Measurements from ENCODE around the gene ARMC8.

Gene ARMC8

DNA sequence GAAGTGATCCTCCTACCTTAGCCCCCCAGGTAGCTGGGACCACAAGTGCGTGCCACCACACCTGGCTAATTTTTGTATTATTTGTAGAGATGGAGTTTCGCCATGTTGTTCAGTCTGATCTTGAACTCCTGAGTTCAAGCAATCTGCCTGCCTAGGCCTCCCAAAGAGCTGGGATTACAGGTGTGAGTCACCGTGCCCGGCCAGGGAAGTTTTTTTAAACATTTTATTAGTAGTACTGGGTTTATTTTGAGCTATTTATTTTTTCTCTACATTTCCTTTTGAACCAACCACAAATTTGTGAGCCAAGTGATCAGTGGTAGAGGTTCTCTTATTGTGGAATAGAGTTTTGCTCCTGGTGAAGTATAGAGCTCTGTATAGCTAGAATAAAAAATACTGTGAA lies 33.7 kb downstream of the ARMC8 start:
- in situ Hi-C loops (cut with MboI; ENCODE audit: low sequenced_read_pairs, unreplicated experiment), result no loop called here
- DNase-seq (ENCODE audit: low spot score), result no peak
- TF ChIP-seq, protein P1, sequence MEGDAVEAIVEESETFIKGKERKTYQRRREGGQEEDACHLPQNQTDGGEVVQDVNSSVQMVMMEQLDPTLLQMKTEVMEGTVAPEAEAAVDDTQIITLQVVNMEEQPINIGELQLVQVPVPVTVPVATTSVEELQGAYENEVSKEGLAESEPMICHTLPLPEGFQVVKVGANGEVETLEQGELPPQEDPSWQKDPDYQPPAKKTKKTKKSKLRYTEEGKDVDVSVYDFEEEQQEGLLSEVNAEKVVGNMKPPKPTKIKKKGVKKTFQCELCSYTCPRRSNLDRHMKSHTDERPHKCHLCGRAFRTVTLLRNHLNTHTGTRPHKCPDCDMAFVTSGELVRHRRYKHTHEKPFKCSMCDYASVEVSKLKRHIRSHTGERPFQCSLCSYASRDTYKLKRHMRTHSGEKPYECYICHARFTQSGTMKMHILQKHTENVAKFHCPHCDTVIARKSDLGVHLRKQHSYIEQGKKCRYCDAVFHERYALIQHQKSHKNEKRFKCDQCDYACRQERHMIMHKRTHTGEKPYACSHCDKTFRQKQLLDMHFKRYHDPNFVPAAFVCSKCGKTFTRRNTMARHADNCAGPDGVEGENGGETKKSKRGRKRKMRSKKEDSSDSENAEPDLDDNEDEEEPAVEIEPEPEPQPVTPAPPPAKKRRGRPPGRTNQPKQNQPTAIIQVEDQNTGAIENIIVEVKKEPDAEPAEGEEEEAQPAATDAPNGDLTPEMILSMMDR (IDR thresholded peaks at IDR 0.05; ENCODE audit: borderline replicate concordance, control extremely low read depth, extremely low read depth, insufficient read depth, missing control alignments), result no peak

DNA sequence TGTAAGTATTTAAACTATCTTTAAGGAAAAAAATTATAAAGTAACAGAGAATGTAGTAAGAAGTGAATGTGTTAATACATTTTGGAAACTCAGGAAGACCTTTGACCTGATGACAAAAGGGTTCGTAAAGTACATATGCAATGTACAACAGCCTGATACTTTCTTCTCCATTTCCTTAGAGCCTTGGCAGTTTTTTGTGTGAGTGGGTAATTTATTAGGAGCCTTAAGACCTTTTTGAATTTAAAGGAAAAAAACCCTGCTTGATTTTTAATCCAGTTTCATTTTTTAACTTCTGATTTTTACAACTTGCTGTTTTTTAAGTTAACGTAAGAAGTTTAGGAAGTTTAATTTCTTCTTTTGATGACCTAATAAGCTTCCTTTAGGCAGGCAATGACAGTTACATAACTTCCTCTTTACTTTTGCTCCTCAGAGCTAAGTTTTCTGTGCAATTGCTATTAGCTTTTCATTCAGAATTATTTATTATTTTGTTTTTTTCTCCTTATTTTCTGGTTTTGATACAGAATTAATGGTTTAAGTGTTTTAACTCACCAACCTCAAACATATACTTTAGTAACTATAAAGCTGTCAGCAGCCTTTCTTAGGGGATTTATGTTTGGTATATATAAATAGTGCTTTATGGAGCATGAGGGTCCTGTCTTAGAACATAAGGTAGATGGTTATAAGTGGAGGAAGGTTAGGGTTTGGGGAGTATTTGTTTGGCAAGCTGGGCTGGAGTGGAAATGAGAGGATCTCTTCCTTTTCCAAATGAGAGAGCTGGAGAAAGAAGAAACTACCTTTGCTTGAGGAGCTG lies 35.2 kb downstream of the ARMC8 start:
- DNase-seq (ENCODE audit: low spot score), result no peak
- in situ Hi-C loops (cut with MboI; ENCODE audit: low sequenced_read_pairs, unreplicated experiment), result no loop called here
- TF ChIP-seq, protein P1 (IDR thresholded peaks at IDR 0.05; ENCODE audit: borderline replicate concordance, control extremely low read depth, extremely low read depth, insufficient read depth, missing control alignments), result no peak

DNA sequence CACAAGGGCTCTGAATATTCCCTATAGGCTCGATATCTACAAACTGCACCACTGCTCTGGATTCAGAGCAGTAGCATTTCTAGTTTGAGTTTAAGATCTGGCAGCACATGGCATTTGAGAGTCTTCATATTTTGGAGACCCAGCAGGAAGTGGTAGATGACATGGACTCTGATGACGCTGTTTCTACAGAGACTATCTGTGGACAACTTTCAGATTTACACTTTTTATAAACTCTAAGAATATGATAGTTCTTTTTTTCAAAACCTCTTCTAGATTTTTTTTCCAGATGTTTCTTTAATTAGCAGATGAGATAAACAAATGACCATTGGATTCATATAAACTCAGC lies 35.8 kb downstream of the ARMC8 start:
- no peak for DNase-seq (ENCODE audit: low spot score)
- in situ Hi-C loops (cut with MboI; ENCODE audit: low sequenced_read_pairs, unreplicated experiment), result no loop called here
- TF ChIP-seq, protein P1 (IDR thresholded peaks at IDR 0.05; ENCODE audit: borderline replicate concordance, control extremely low read depth, extremely low read depth, insufficient read depth, missing control alignments), result no peak

DNA sequence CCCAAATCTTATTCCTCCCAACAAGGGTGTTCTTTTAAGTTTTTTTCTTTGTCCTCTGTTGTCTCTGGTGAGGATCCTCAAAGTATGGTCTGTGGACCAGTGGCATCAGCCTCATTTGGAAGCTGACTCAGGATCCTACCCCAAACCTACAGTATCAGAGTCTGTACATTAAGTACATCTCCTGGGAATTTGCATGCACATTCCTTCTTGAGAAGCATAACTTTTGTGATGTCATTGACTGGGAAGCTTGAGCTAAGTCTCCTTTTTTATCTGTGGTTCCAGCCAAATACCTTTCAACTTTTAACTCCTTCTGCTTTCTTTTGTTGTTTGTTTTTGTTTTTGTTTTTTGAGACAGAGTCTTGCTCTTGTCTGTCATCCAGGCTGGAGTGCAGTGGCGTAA lies 40.5 kb downstream of the ARMC8 start:
- in situ Hi-C loops (cut with MboI; ENCODE audit: low sequenced_read_pairs, unreplicated experiment), result no loop called here
- TF ChIP-seq, protein P1 (IDR thresholded peaks at IDR 0.05; ENCODE audit: borderline replicate concordance, control extremely low read depth, extremely low read depth, insufficient read depth, missing control alignments), result no peak
- no peak for DNase-seq (ENCODE audit: low spot score)

DNA sequence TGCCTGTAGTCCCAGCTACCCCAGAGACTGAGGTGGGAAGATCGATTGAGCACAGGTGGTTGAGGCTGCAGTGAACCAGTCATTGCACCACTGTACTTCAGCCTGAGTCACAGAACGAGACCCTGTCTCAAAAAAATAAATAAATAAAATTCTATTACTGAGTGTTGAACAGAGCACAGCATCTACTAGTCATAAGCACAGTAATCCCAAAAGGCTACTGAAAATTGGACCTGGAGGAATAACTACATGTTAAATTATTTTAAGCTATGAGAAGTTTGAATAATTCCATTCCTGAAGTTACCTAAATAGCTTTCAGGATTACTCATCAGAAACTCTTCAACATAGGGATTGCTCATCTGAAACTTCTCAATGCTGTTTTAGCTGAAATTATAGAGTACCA lies 43.4 kb downstream of the ARMC8 start:
- no peak for DNase-seq (ENCODE audit: low spot score)
- in situ Hi-C loops (cut with MboI; ENCODE audit: low sequenced_read_pairs, unreplicated experiment), result no loop called here
- TF ChIP-seq, protein P1 (IDR thresholded peaks at IDR 0.05; ENCODE audit: borderline replicate concordance, control extremely low read depth, extremely low read depth, insufficient read depth, missing control alignments), result no peak

DNA sequence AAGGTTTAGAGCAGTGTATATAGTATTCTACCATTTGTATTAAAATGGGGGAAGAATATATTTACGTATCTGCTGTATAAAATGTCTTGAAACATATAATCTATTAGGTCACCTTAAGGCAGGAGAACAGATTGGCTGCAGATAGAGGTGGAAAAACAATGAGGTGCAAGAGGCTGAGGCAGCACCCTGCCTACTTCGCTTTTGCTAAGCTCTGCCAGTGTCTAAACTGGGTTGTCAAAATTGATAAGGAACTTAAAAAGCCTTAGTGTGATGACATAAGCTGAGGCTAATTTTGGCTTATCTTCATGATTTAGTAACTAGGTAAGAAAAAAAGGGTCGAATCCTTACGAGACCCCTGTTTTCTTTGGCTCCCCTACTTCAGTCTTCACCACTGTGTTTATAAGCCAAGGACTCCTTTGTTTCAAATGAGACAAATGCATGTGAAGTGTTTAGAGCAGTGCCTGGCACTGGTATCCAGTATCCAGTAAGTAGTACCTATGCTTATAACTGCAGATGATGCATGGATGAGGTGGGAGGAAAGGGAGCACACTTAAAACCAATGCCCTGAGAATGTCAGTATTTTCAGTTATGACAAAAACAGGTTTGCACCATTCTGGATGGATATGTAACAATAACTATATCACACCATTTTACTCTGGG lies 45.7 kb downstream of the ARMC8 start:
- no peak for DNase-seq (ENCODE audit: low spot score)
- TF ChIP-seq, protein P1 (IDR thresholded peaks at IDR 0.05; ENCODE audit: borderline replicate concordance, control extremely low read depth, extremely low read depth, insufficient read depth, missing control alignments), result no peak
- in situ Hi-C loops (cut with MboI; ENCODE audit: low sequenced_read_pairs, unreplicated experiment), result no loop called here

All from GM13976 (cell line).